Ovary (tissue), 9 donors: ENCODE measurements around the gene ASB16. TPM values are rescaled to one million over a fixed set of nuclear protein-coding genes. Genes with fewer than 3 reads are reported as not detected.

Experiments
- DNase-seq, 5 donors: peaks; one replicate each; pipeline ENCODE4 v3.0.0-alpha.2; 2019 to 2020
- H3K27ac ChIP-seq, 2 donors: fragments of 200-600 bp; one replicate each; pipeline versions ENCODE4 v1.5.1 to v1.8.0; 2019 to 2022
- H3K27me3 ChIP-seq: fragments of 200-600 bp; one replicate; pipeline ENCODE4 v1.8.0; 2022
- H3K36me3 ChIP-seq: fragments of 200-600 bp; sonication (generic); one replicate; pipeline ENCODE4 v1.5.1; 2019
- H3K4me1 ChIP-seq: one replicate; pipeline ENCODE4 v1.8.1; 2013; ENCODE audit warnings: mild to moderate bottlenecking, moderate library complexity; ENCODE audit not compliant: insufficient read depth
- H3K4me3 ChIP-seq: fragments of 200-600 bp; sonication (generic); one replicate; pipeline ENCODE4 v1.5.1; 2017
- H3K9me3 ChIP-seq, 2 donors: fragments of 200-600 bp in 1 of 2; sonication (generic) in 1 of 2; one replicate each; pipeline versions ENCODE4 v1.5.1 to v1.8.1; 2013 to 2019; ENCODE audit warnings: mild to moderate bottlenecking in 1 of 2, moderate library complexity in 1 of 2
- CTCF ChIP-seq, 3 donors: fragments of 450-650 bp in 2 of 3; fragments of 200-600 bp in 1 of 3; IDR thresholded peaks; one replicate each; pipeline versions ENCODE4 v1.5.1 to v1.8.0; 2016 to 2022; ENCODE audit warnings: antibody characterized with exemption in 3 of 3, mild to moderate bottlenecking in 1 of 3
- EP300 ChIP-seq: sonication (generic); formaldehyde crosslinking; IDR thresholded peaks from one replicate; pipeline ENCODE4 v1.6.1; 2017; ENCODE audit warnings: antibody characterized with exemption
- POLR2A ChIP-seq: fragments of 450-650 bp; IDR thresholded peaks from one replicate; pipeline ENCODE4 v1.6.1; 2017; ENCODE audit warnings: antibody characterized with exemption, mild to moderate bottlenecking, moderate library complexity
- WGBS, 3 donors: extraction: QIAGEN DNeasy Blood & Tissue Kit in 1 of 3; methylation state at CpG; one replicate each; pipeline versions ENCODE4 v1.1.5 to v1.1.7; 2013 to 2017; 5-methylcytosine and 5-hydroxymethylcytosine counted together
- intact Hi-C, 4 donors: fragments of 100-400 bp; cut with DNase I; formaldehyde crosslinking; loops; one replicate each; pipeline versions ENCODE4 v1.11.0 to v1.15.1; 2022 to 2023
- polyA plus RNA-seq, 2 donors: library from polyadenylated mRNA; stranded (reverse); fragments of 200-250 nt in 1 of 2; fragments of 350-450 nt in 1 of 2; fragmentation: Illumina TruSeq in 1 of 2; extraction: RNeasy Lipid Tissue Mini Kit (QIAGEN cat#74804) in 1 of 2; gene quantifications; one replicate each; pipeline ENCODE4 v1.2.3, GENCODE V29; 2013 to 2014
- total RNA-seq, 7 donors: library from RNA; depleted of rRNA in 2 of 7; stranded (reverse); fragments of >200 nt in 2 of 7; fragmentation: NEBNext Ultra II Directional in 3 of 7; extraction: Animal tissue kit (Norgen Biotek cat#: 25700) in 3 of 7; gene quantifications; one replicate each; pipeline versions ENCODE4 v1.1.0 to v1.2.4, GENCODE V29; 2016 to 2023
- donor health status: DM: no; HTN: no; CAD: no; lungs with moderate emphysema.
- donor health status: DM: no; HTN: no; CAD: no.
- donor health status: Bipolar disorder and iron deficiency.
- donor health status: DM: yes; HTN: yes; CAD: no.
- donor health status: DM: no; HTN: no; CAD: no.
- donor health status: DM: yes; HTN: yes; CAD: no.

ASB16 gene
- total and polyA plus RNA-seq, 9 donors: 0.10 to 1.8 (median 0.98) TPM; not detected in 1

GRCh38 chr17:44197107-44197506, 26.6 kb downstream of the ASB16 start:
- WGBS, 3 donors: 79 to 85% (median 83%) methylated on average over 15 of the region's 15 CpGs
- H3K9me3 ChIP-seq: no peaks in the 10 kb centered on the region

GRCh38 chr17:44197980-44198720, 27.6 kb downstream of the ASB16 start:
- TF ChIP-seq EP300 (no peak), CTCF (IDR thresholded peaks at IDR 0.05) (no peak), POLR2A (no peak)
- H3K4me1 ChIP-seq: no peaks in the 10 kb centered on the region
- peak overlapping the region; percentile 94 to 95 for H3K27ac ChIP-seq
- no peaks in the 10 kb centered on the region for H3K36me3 ChIP-seq
- H3K27me3 ChIP-seq: no peaks in the 10 kb centered on the region
- DNase-seq: peak in 4 of 5 donors; percentile 36 to 53 (median 50)
- H3K9me3 ChIP-seq: no peaks in the 10 kb centered on the region
- WGBS, 3 donors: 37 to 54% (median 47%) methylated on average over 11 of the region's 11 CpGs
- H3K4me3 ChIP-seq: peak overlapping the region; percentile 83
- intact Hi-C loops: no loop called here

More at GRCh38 chr17:44197107-44197506, 26.6 kb downstream of the ASB16 start:
- no peaks in the 10 kb centered on the region for H3K4me1 ChIP-seq
- peak in 2 of 5 donors; percentile 31 to 44 for DNase-seq
- intact Hi-C loops: no loop called here
- H3K36me3 ChIP-seq: no peaks in the 10 kb centered on the region
- H3K4me3 ChIP-seq: no peak overlapping the region
- H3K27me3 ChIP-seq: no peaks in the 10 kb centered on the region
- TF ChIP-seq CTCF (IDR thresholded peaks at IDR 0.05): no peak
- no peak for TF ChIP-seq EP300
- TF ChIP-seq POLR2A: no peak
- no peak overlapping the region for H3K27ac ChIP-seq

- DNase-seq: peak; percentile 61 to 79 (median 75)
- 0 to 1% (median 0%) methylated on average over 27 to 63 of the region's 68 CpGs for WGBS, 3 donors
- H3K27ac ChIP-seq: peak overlapping the region; percentile 94 to 95
- intact Hi-C loops: no loop called here
- no peaks in the 10 kb centered on the region for H3K36me3 ChIP-seq
- peak overlapping the region; percentile 83 for H3K4me3 ChIP-seq
- H3K9me3 ChIP-seq: no peaks in the 10 kb centered on the region
- H3K4me1 ChIP-seq: no peaks in the 10 kb centered on the region
- no peaks in the 10 kb centered on the region for H3K27me3 ChIP-seq
- TF ChIP-seq CTCF (IDR thresholded peaks at IDR 0.05) (no peak), POLR2A (peak; percentile 10), EP300 (no peak)
These were observed 28.4 kb downstream of the ASB16 start for GRCh38 chr17:44198721-44199552.

- TF ChIP-seq CTCF (IDR thresholded peaks at IDR 0.05): no peak
- TF ChIP-seq EP300: no peak
- TF ChIP-seq POLR2A: no peak
- peak within 1 kb of the TSS; percentile 94 to 95 for H3K27ac ChIP-seq
- intact Hi-C loops: loop anchor here in 1 of 4 donors (10.0 kb wide), 1 partner anchor 155 kb away; no protein-coding TSS in a partner anchor
These were observed 29.3 kb downstream of the ASB16 start, which contains the start of gene ATXN7L3 for GRCh38 chr17:44199553-44200477. Gene ATXN7L3, minus strand, starts transcription at chr17:44199884. Its CDS starts 1,814 bp downstream, at chr17:44198070.

More at GRCh38 chr17:44199553-44200477, 29.3 kb downstream of the ASB16 start, which contains the start of gene ATXN7L3:
- 0 to 1% (median 1%) methylated on average over 29 to 125 of the region's 126 CpGs for WGBS, 3 donors
- no peaks in the 10 kb centered on the region for H3K36me3 ChIP-seq
- peak within 1 kb of the TSS; percentile 83 for H3K4me3 ChIP-seq
- DNase-seq: peak; percentile 99
- H3K4me1 ChIP-seq: no peaks in the 10 kb centered on the region
- no peaks in the 10 kb centered on the region for H3K9me3 ChIP-seq
- no peaks in the 10 kb centered on the region for H3K27me3 ChIP-seq
